ENCODE measurements around the gene ANAPC2. TPM values are rescaled to one million over a fixed set of nuclear protein-coding genes. Genes with fewer than 3 reads are reported as not detected.

Gene ANAPC2
- total RNA-seq, 1 donor from 2014 or later, result 72.9 TPM

DNA sequence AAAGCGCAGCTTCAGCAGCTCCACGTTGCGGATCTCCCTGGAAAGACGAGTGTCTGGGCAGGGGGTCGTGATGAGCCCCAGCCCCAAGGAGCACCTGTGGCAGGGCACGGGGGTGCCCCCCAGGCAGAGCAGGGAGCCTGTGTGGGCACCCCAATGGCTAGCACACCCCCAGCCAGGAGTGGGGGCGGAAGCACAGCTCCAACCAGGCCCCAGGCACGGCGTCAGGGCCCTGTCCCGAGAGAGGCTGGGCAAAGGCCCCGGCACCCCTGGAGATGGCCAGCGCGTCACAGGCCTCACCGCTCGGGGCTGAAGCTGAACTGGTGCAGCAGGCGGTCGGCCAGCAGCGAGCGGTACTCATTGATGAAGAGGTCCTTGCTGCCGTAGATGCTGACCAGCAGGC is 7.9 kb downstream of the ANAPC2 start:
- peaks cover 3% of the 10 kb centered on the region for H3K9me3 Mint-ChIP-seq (ENCODE audit: unreplicated experiment)
- peaks cover 4% of the 10 kb centered on the region for H3K27me3 Mint-ChIP-seq (ENCODE audit: unreplicated experiment)
- H3K27ac Mint-ChIP-seq (ENCODE audit: unreplicated experiment), result no peak overlapping the region
- H3K4me1 Mint-ChIP-seq (ENCODE audit: low read depth, unreplicated experiment), result no peaks in the 10 kb centered on the region
- TF ChIP-seq, protein P1, sequence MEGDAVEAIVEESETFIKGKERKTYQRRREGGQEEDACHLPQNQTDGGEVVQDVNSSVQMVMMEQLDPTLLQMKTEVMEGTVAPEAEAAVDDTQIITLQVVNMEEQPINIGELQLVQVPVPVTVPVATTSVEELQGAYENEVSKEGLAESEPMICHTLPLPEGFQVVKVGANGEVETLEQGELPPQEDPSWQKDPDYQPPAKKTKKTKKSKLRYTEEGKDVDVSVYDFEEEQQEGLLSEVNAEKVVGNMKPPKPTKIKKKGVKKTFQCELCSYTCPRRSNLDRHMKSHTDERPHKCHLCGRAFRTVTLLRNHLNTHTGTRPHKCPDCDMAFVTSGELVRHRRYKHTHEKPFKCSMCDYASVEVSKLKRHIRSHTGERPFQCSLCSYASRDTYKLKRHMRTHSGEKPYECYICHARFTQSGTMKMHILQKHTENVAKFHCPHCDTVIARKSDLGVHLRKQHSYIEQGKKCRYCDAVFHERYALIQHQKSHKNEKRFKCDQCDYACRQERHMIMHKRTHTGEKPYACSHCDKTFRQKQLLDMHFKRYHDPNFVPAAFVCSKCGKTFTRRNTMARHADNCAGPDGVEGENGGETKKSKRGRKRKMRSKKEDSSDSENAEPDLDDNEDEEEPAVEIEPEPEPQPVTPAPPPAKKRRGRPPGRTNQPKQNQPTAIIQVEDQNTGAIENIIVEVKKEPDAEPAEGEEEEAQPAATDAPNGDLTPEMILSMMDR (IDR thresholded peaks at IDR 0.05; ENCODE audit: partially characterized antibody, unreplicated experiment), result no peak
- H3K36me3 Mint-ChIP-seq (ENCODE audit: unreplicated experiment), result no peaks in the 10 kb centered on the region
- H3K4me3 Mint-ChIP-seq (ENCODE audit: unreplicated experiment), result no peak overlapping the region
- no peak for DNase-seq

GRCh38 chr9:137179761-137180160 is 8.6 kb downstream of the ANAPC2 start:
- Mint-ChIP-seq H3K27ac (ENCODE audit: unreplicated experiment) (no peak overlapping the region), H3K4me1 (ENCODE audit: low read depth, unreplicated experiment) (no peaks in the 10 kb centered on the region), H3K4me3 (ENCODE audit: unreplicated experiment) (no peak overlapping the region), H3K9me3 (ENCODE audit: unreplicated experiment) (peaks cover 3% of the 10 kb centered on the region), H3K36me3 (ENCODE audit: unreplicated experiment) (no peaks in the 10 kb centered on the region), H3K27me3 (ENCODE audit: unreplicated experiment) (peaks cover 4% of the 10 kb centered on the region)
- TF ChIP-seq, protein P1 (IDR thresholded peaks at IDR 0.05; ENCODE audit: partially characterized antibody, unreplicated experiment), result no peak
- DNase-seq, result no peak

GRCh38 chr9:137178939-137179630 is 9.3 kb downstream of the ANAPC2 start:
- peaks cover 4% of the 10 kb centered on the region for H3K27me3 Mint-ChIP-seq (ENCODE audit: unreplicated experiment)
- no peaks in the 10 kb centered on the region for H3K36me3 Mint-ChIP-seq (ENCODE audit: unreplicated experiment)
- H3K9me3 Mint-ChIP-seq (ENCODE audit: unreplicated experiment), result peaks cover 3% of the 10 kb centered on the region
- no peaks in the 10 kb centered on the region for H3K4me1 Mint-ChIP-seq (ENCODE audit: low read depth, unreplicated experiment)
- H3K27ac Mint-ChIP-seq (ENCODE audit: unreplicated experiment), result no peak overlapping the region
- H3K4me3 Mint-ChIP-seq (ENCODE audit: unreplicated experiment), result no peak overlapping the region
- TF ChIP-seq, protein P1 (IDR thresholded peaks at IDR 0.05; ENCODE audit: partially characterized antibody, unreplicated experiment), result no peak
- DNase-seq, result no peak

DNA sequence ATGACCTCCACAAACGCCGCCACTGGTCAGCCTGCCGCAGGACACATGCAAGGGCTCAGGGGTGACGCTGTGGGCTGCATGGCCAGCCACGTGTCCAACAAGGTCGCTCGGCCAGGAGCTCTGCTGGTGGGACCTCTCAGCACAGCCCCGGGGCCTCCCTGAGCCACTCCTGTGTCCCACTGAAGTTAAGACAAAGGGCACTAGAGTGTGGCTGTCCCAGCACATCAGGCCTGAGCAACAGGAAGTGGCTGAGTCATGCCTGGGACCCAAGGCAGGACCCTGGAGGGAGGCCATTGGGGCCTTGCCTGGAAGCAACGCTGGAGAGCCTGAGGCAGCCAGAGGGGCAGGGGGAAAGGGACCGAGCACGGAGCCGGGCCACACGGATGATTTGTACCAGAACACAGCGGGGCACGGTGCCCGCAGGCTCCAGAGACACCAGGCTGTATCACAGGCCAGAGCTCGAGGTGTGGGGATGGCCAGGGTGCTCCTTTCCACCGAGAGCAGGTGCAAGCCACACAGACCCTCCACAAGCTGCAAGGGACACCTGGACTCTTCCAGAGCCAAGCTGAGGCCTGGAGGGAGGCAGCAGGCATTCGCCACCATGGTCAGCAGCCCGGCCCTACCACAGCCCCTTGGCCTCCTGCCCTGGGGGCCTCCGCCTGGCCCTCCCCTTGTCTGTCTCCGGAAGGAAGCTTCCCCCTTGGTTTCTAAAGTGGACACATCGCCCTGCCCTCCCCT is 10.0 kb downstream of the ANAPC2 start:
- Mint-ChIP-seq H3K4me1 (ENCODE audit: low read depth, unreplicated experiment) (no peaks in the 10 kb centered on the region), H3K36me3 (ENCODE audit: unreplicated experiment) (no peaks in the 10 kb centered on the region), H3K4me3 (ENCODE audit: unreplicated experiment) (no peak overlapping the region), H3K9me3 (ENCODE audit: unreplicated experiment) (peaks cover 3% of the 10 kb centered on the region), H3K27me3 (ENCODE audit: unreplicated experiment) (peaks cover 4% of the 10 kb centered on the region), H3K27ac (ENCODE audit: unreplicated experiment) (no peak overlapping the region)
- TF ChIP-seq, protein P1 (IDR thresholded peaks at IDR 0.05; ENCODE audit: partially characterized antibody, unreplicated experiment), result no peak
- no peak for DNase-seq
